Ovary (tissue), 9 donors: ENCODE measurements around the gene FYCO1. TPM values are rescaled to one million over a fixed set of nuclear protein-coding genes. Genes with fewer than 3 reads are reported as not detected.

Source experiments
- DNase-seq, 5 donors: peaks; one replicate each; pipeline ENCODE4 v3.0.0-alpha.2; 2019 to 2020
- H3K27ac ChIP-seq, 2 donors: fragments of 200-600 bp; one replicate each; pipeline versions ENCODE4 v1.5.1 to v1.8.0; 2019 to 2022
- H3K27me3 ChIP-seq: fragments of 200-600 bp; one replicate; pipeline ENCODE4 v1.8.0; 2022
- H3K36me3 ChIP-seq: fragments of 200-600 bp; sonication (generic); one replicate; pipeline ENCODE4 v1.5.1; 2019
- H3K4me1 ChIP-seq: one replicate; pipeline ENCODE4 v1.8.1; 2013; ENCODE audit warnings: mild to moderate bottlenecking, moderate library complexity; ENCODE audit not compliant: insufficient read depth
- H3K4me3 ChIP-seq: fragments of 200-600 bp; sonication (generic); one replicate; pipeline ENCODE4 v1.5.1; 2017
- H3K9me3 ChIP-seq, 2 donors: fragments of 200-600 bp in 1 of 2; sonication (generic) in 1 of 2; one replicate each; pipeline versions ENCODE4 v1.5.1 to v1.8.1; 2013 to 2019; ENCODE audit warnings: mild to moderate bottlenecking in 1 of 2, moderate library complexity in 1 of 2
- EP300 ChIP-seq: sonication (generic); formaldehyde crosslinking; IDR thresholded peaks from one replicate; pipeline ENCODE4 v1.6.1; 2017; ENCODE audit warnings: antibody characterized with exemption
- POLR2A ChIP-seq: fragments of 450-650 bp; IDR thresholded peaks from one replicate; pipeline ENCODE4 v1.6.1; 2017; ENCODE audit warnings: antibody characterized with exemption, mild to moderate bottlenecking, moderate library complexity
- WGBS, 3 donors: extraction: QIAGEN DNeasy Blood & Tissue Kit in 1 of 3; methylation state at CpG; one replicate each; pipeline versions ENCODE4 v1.1.5 to v1.1.7; 2013 to 2017; 5-methylcytosine and 5-hydroxymethylcytosine counted together
- intact Hi-C, 4 donors: fragments of 100-400 bp; cut with DNase I; formaldehyde crosslinking; loops; one replicate each; pipeline versions ENCODE4 v1.11.0 to v1.15.1; 2022 to 2023
- polyA plus RNA-seq, 2 donors: library from polyadenylated mRNA; stranded (reverse); fragments of 200-250 nt in 1 of 2; fragments of 350-450 nt in 1 of 2; fragmentation: Illumina TruSeq in 1 of 2; extraction: RNeasy Lipid Tissue Mini Kit (QIAGEN cat#74804) in 1 of 2; gene quantifications; one replicate each; pipeline ENCODE4 v1.2.3, GENCODE V29; 2013 to 2014
- total RNA-seq, 7 donors: library from RNA; depleted of rRNA in 2 of 7; stranded (reverse); fragments of >200 nt in 2 of 7; fragmentation: NEBNext Ultra II Directional in 3 of 7; extraction: Animal tissue kit (Norgen Biotek cat#: 25700) in 3 of 7; gene quantifications; one replicate each; pipeline versions ENCODE4 v1.1.0 to v1.2.4, GENCODE V29; 2016 to 2023
- TF ChIP-seq, protein P1 (sequence below), 3 donors: fragments of 450-650 bp in 2 of 3; fragments of 200-600 bp in 1 of 3; IDR thresholded peaks; one replicate each; pipeline versions ENCODE4 v1.5.1 to v1.8.0; 2016 to 2022; ENCODE audit warnings: antibody characterized with exemption in 3 of 3, mild to moderate bottlenecking in 1 of 3
- donor health status: DM: no; HTN: no; CAD: no; lungs with moderate emphysema.
- donor health status: DM: no; HTN: no; CAD: no.
- donor health status: Bipolar disorder and iron deficiency.
- donor health status: DM: yes; HTN: yes; CAD: no.
- donor health status: DM: no; HTN: no; CAD: no.
- donor health status: DM: yes; HTN: yes; CAD: no.

FYCO1 gene
- total and polyA plus RNA-seq, 9 donors: 30.2 to 81.0 (median 52.8) TPM

DNA sequence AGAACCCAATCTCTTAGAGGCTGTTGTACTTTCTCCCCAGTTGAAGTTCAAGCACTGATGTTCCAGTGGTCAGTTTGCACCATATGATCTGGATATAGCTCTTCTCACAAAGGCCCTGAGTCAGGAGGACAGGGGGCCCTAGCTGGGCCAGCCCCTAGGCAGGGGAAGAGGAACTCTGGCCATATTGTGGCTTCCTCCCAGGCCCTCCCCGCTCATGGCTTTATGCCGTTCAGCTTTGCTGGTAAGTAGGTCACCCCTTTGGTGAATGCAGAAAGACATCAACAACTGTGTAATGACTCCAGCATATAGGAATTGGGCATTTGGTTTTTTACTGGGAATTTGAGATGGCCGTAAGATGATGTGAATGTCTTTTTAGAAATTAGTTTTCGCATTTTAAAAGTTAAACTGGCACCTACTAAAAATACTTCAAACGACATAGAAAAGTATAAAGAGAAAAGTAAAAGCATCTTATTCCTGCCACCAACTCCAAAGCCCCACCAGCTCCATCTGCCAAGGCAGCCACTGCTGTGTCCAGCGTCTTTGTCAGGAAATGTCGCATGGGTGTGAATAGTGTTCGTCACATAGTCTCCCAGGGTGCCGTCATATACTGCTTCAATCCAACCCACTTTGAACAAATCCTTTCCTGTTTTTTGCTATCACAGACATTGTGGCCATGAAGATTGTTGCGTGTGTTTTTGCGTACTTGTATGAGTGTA, 84.0 kb downstream of the FYCO1 start:
- Histone ChIP-seq H3K4me1 (no peaks in the 10 kb centered on the region), H3K4me3 (no peak overlapping the region), H3K9me3 (no peaks in the 10 kb centered on the region), H3K27ac (no peak overlapping the region), H3K27me3 (no peaks in the 10 kb centered on the region), H3K36me3 (no peaks in the 10 kb centered on the region)
- no peak for TF ChIP-seq POLR2A
- no peak for TF ChIP-seq EP300
- TF ChIP-seq, protein P1, sequence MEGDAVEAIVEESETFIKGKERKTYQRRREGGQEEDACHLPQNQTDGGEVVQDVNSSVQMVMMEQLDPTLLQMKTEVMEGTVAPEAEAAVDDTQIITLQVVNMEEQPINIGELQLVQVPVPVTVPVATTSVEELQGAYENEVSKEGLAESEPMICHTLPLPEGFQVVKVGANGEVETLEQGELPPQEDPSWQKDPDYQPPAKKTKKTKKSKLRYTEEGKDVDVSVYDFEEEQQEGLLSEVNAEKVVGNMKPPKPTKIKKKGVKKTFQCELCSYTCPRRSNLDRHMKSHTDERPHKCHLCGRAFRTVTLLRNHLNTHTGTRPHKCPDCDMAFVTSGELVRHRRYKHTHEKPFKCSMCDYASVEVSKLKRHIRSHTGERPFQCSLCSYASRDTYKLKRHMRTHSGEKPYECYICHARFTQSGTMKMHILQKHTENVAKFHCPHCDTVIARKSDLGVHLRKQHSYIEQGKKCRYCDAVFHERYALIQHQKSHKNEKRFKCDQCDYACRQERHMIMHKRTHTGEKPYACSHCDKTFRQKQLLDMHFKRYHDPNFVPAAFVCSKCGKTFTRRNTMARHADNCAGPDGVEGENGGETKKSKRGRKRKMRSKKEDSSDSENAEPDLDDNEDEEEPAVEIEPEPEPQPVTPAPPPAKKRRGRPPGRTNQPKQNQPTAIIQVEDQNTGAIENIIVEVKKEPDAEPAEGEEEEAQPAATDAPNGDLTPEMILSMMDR (IDR thresholded peaks at IDR 0.05): no peak
- 91 to 93% (median 93%) methylated on average over 11 of the region's 11 CpGs for WGBS, 3 donors
- DNase-seq: no peak
- intact Hi-C loops: no loop called here

DNA sequence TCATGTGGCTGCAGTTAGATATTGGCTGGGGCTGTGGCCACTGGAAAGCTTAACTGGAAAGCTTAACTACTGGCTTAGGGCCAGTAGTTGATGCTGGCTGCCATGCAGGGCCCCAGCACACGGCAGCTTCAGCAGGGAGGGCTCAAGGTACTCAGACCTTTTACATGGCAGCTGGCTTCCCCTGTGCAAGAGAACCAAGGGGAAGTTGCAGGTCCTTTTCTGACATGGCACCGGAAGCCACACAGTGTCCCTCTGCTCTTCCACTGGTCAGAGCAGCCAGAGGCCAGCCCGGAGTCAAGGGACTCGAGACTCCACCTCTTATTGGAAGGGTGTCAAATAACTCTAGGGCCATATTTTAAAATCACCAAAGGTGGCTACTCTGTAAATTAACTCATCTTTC, 84.7 kb downstream of the FYCO1 start:
- H3K4me3 ChIP-seq: no peak overlapping the region
- 70 to 75% (median 73%) methylated on average over 4 of the region's 4 CpGs for WGBS, 3 donors
- no peaks in the 10 kb centered on the region for H3K9me3 ChIP-seq
- H3K27me3 ChIP-seq: no peaks in the 10 kb centered on the region
- H3K4me1 ChIP-seq: no peaks in the 10 kb centered on the region
- no peaks in the 10 kb centered on the region for H3K36me3 ChIP-seq
- TF ChIP-seq, protein P1 (IDR thresholded peaks at IDR 0.05): no peak
- no peak for TF ChIP-seq EP300
- no peak for TF ChIP-seq POLR2A
- intact Hi-C loops: no loop called here
- DNase-seq: no peak
- no peak overlapping the region for H3K27ac ChIP-seq

DNA sequence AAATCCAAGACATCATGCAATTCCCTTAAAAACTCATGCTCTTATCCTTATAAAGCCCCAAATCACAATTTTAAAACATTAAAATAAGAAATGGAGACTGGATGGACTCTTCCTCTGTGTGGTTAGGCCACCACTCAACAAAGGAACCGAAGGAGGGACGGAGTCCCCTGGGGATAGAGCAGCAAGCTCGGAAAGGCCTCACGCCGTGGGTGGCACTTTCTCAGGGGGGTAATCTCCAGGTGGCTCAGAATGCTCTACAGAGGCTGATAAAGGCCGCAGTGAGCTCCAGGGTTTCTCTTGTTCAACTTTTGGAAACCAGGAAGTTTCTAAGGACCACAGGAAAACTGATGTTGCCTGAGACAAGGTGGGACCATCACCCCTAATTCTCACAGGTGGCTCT, 86.1 kb downstream of the FYCO1 start:
- Histone ChIP-seq H3K4me1 (no peaks in the 10 kb centered on the region), H3K27ac (no peak overlapping the region), H3K4me3 (no peak overlapping the region), H3K27me3 (no peaks in the 10 kb centered on the region), H3K36me3 (no peaks in the 10 kb centered on the region), H3K9me3 (no peaks in the 10 kb centered on the region)
- TF ChIP-seq, protein P1 (IDR thresholded peaks at IDR 0.05): no peak
- no peak for TF ChIP-seq POLR2A
- no peak for TF ChIP-seq EP300
- WGBS, 3 donors: 88% methylated on average over 6 of the region's 6 CpGs
- intact Hi-C loops: no loop called here
- DNase-seq: no peak

DNA sequence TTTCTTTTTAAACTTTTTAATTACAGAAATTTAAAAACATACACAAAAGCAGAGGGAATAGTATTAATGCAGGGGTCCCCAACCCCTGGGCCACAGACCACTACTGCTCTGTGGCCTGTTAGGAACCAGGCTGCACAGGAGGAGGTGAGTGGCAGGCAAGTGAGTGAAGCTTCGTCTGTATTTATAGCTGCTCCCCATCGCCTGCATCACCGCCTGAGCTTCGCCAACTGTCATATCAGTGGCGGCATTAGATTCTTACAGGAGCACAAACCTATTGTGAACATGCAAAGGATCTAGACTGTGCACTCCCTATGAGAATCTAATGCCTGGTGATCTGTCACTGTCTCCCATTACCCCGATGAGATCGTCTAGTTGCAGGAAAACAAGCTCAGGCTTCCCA, 86.9 kb downstream of the FYCO1 start:
- TF ChIP-seq POLR2A: no peak
- TF ChIP-seq, protein P1 (IDR thresholded peaks at IDR 0.05): no peak
- TF ChIP-seq EP300: no peak
- Histone ChIP-seq H3K4me1 (no peaks in the 10 kb centered on the region), H3K4me3 (no peak overlapping the region), H3K27me3 (no peaks in the 10 kb centered on the region), H3K27ac (no peak overlapping the region), H3K36me3 (no peaks in the 10 kb centered on the region), H3K9me3 (no peaks in the 10 kb centered on the region)
- intact Hi-C loops: no loop called here
- DNase-seq: no peak
- WGBS, 3 donors: 86 to 89% (median 88%) methylated on average over 7 of the region's 7 CpGs
